HL-60/S4 treated with retinoic acid at 250 ng/mL for 4 days and 3 days (cell line): ENCODE results near the gene PARD3B.

Experiments
- in situ Hi-C: fragments of 300-500 bp; cut with MboI; formaldehyde crosslinking; loops from 2 replicates; pipeline ENCODE4 v1.7.0; 2022; ENCODE audit warnings: low sequenced_read_pairs

Gene PARD3B

GRCh38 chr2:205089958-205090357 lies 544.7 kb downstream of the PARD3B start:
- in situ Hi-C loops = no loop called here

DNA sequence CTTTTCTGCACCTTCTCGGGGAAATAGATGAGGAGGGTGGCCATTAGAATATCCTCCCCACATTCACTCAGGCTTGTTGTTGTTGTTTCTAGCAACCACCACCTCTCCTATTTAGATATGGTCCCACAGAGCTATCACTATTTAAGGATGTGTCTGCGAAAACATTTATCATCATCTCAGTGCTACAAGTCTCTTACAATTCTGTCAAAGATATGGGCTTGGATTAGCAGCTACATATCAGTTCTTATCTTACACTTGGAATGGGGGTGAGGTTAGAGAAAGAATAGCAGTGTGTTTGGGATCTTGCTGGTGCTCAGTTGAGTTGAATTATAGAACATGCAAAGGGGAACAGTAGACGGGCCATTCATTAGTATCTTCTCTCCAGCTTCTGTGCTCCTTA lies 546.1 kb downstream of the PARD3B start:
- in situ Hi-C loops = no loop called here

GRCh38 chr2:205094031-205094430 lies 548.8 kb downstream of the PARD3B start:
- in situ Hi-C loops = no loop called here

DNA sequence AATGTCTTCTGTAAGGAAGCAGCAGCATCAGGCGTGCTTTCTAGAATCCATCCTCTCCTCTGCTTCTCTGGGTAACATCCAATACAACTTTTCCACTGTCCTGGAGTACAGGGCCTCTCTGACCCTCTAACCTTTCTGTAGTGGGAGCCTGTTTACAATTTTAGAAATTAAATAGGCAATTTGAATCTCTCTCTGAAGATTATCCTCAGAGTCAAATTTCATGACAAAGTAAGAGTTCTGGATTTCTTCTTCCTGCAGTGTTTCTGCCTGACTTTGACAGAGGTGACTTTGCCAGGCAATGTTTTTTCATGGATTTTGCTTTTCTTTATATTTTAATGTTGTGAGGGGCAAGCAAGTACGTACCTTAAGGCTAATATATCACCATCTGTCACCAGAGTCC lies 558.4 kb downstream of the PARD3B start:
- in situ Hi-C loops = no loop called here

DNA sequence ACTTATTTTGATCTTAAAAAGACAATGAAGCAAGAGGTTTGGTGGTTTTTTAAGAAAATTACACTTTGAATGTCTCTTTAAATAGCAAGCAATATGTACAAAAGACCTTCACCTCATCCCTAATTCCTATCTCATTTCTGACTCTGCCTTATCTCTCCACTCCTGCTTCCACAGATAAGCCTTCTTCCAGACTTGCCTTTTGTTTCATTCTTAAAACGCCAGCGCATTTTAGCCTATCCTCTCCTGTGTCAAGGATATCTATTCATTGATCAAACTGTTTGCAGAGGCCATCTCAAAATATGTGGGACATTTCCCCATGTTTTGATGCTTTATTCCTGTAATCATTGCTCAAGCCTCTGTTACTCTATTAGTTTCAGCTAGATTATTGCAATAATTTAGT lies 562.5 kb downstream of the PARD3B start:
- in situ Hi-C loops = no loop called here

GRCh38 chr2:205115511-205115910 lies 570.2 kb downstream of the PARD3B start:
- in situ Hi-C loops = no loop called here

DNA sequence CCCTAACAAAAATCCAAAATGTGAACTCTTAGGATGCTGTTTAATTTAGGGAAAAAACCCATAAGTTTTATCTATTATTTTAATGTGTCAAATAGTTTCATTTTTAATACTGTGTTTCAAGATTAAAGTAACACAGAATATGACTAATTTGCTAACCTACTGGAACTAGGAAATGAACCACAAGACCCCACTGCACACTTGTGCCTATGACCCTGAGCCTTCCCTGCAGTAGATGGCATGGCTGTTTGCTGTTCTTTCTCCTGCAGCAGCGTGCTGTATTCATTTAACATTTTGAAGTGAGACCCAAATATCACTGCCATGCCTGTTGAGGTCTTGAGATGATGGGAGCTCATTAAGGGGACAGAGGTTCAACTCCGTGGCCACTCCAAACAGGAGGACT lies 571.9 kb downstream of the PARD3B start:
- in situ Hi-C loops = no loop called here

GRCh38 chr2:205119136-205119535 lies 573.9 kb downstream of the PARD3B start:
- in situ Hi-C loops = no loop called here

GRCh38 chr2:205128726-205129125 lies 583.5 kb downstream of the PARD3B start:
- in situ Hi-C loops = no loop called here

GRCh38 chr2:205129531-205129930 lies 584.3 kb downstream of the PARD3B start:
- in situ Hi-C loops = no loop called here

GRCh38 chr2:205130111-205130829 lies 585.0 kb downstream of the PARD3B start:
- in situ Hi-C loops = no loop called here

DNA sequence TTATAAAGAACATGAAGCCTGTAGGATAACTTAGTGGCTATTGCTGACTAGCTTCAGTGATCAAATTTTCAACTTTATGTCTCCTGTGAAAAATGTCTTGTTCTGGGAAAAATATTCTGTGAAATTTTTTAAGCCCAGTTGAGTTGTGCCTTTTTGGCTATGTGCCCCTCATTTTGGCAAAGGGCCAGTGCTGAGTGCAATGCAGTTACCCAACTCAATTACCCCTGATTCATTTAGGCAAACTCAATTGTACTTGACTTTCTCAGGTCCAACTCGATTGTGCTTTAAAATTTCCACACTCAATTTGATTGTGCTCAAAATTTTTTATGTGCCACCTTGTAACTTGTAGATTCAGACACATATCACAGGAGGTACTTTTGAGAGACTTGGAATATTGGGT lies 588.3 kb downstream of the PARD3B start:
- in situ Hi-C loops = no loop called here

GRCh38 chr2:205138735-205139134 lies 593.5 kb downstream of the PARD3B start:
- in situ Hi-C loops = no loop called here

DNA sequence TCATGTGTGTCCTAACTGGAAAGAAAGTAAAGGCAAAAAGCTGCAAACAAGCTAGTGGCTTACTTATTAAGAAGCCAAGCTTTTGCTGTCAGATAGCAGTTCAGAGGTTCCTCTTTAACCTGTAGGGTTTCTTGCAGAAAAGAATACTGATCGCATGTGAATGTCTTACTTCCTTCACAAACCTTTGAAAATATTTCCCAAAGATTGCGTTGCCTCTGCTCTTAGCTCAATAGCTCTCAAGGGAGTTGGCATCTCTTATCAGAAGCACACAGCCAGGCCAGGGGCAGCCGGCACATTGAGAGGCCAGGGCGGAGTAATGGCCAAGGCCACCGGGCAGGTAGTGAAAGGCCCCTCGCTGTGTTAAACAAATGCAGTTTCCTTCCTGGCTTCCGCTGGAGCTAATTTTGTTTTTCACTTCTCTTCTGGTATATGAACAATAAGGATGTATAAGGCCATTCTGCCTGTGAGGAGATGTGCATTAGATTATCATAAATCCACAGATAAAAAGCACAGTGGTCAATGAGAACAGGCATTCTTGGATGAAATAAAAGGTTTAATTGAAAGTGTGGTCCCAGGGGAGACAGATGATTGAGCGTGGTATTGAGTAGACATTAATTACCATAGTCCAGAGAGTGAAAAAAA lies 594.7 kb downstream of the PARD3B start:
- in situ Hi-C loops = no loop called here

DNA sequence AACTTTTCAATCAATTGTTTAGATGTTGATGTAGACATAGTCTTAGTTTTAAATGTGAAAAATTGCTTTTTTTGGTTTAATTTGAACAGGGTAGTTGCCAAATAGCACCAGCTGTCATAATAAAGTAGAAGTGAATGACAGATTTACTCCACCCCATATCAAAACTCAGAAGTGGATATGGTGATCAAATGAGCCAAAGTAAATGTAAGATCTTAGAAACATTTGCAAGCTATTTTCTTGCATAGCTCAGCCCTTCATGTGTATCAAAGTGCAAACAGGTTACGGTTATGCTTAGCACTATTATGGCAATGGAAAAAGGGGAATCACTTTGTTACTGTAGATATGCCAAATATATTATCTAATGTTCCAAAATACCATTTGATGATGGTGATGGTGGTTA lies 596.1 kb downstream of the PARD3B start:
- in situ Hi-C loops = no loop called here

GRCh38 chr2:205145888-205146287 lies 600.6 kb downstream of the PARD3B start:
- in situ Hi-C loops = no loop called here

DNA sequence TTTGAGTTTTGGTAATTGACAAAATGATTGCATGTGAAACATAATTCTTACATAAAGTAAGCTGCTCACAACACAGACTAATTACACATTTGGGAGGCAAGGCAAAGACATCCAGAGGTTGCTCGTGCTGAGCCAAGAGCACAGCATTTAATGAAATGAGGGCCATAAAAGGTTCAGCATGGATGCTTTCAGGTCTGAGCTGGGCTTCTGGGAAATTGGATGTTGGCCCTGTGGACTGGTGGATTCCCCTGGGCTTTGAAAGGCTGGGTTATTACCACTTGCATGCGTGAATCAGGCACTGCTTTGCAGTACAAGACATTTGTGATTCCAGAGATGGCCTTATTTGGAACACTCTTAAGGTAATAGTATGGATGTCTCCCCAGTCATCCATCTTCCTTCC lies 603.5 kb downstream of the PARD3B start:
- in situ Hi-C loops = no loop called here

GRCh38 chr2:205156457-205156856 lies 611.2 kb downstream of the PARD3B start:
- in situ Hi-C loops = no loop called here

GRCh38 chr2:205158404-205158803 lies 613.1 kb downstream of the PARD3B start:
- in situ Hi-C loops = no loop called here

DNA sequence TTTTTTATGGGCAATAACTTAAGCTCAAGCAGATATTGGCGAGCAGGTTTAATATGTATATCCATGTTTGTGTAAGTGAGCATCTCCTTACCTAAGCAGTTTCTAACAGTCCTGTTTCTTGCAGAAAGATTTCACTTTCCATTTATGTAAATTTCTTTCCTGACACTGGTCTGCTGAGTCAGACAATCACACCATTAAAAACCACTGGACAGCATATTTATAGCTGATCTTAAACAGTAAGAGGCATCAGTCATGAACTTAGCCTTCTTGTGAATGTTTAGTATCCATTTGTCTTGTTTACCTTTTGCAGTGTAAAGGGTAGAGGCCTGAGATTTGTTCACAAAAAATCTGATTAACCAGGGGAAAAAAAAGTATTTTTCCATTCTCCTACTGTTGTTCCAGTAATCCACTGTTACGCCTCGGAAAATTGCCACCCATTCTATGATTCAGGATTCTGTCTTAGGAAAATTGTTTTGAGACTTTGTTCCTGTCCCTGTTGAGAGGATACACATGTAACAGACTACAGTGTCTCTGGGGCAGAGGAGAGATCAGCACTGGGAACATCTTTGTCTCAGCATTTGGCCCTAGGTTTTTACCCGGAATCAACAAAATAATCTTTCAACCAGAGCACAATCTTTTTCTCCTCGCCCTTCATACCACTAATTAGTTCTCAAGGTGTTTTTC lies 616.0 kb downstream of the PARD3B start:
- in situ Hi-C loops = no loop called here

DNA sequence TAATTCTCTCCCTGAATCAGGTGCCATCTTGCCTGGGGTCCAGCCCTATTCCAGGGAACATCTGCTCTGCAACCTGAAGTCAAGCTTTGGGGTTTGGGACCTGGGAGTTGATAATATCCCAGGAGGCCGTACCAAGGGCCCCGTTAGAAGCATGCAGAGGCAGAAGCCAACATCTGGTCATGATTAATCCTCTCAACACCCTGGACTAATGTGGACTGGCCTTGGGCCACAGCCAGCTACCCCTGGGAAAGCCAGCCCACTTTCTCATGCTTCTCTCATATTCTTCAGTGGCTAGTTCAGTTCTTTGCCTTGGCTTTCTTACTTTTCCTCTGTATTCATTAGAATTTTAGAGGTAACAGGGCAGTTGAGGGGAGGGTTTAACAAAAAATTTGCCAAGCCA lies 621.5 kb downstream of the PARD3B start:
- in situ Hi-C loops = no loop called here

GRCh38 chr2:205169012-205169411 lies 623.7 kb downstream of the PARD3B start:
- in situ Hi-C loops = no loop called here
